Esophagus muscularis mucosa (tissue), 3 donors: ENCODE measurements around the gene EPHB1.

Experiments used
- POLR2A ChIP-seq: fragments of 450-650 bp; IDR thresholded peaks from one replicate; pipeline ENCODE4 v1.6.1; 2017; ENCODE audit warnings: antibody characterized with exemption, moderate library complexity, mild to moderate bottlenecking, low read depth
- TF ChIP-seq, protein P1 (sequence below), 3 experiments: fragments of 200-600 bp in 2 of 3; fragments of 450-650 bp in 1 of 3; sonication (generic) in 2 of 3; IDR thresholded peaks; one replicate each; pipeline ENCODE4 v1.5.1; 2017 to 2019; ENCODE audit warnings: antibody characterized with exemption in 3 of 3, mild to moderate bottlenecking in 2 of 3, moderate library complexity in 1 of 3

DNA sequence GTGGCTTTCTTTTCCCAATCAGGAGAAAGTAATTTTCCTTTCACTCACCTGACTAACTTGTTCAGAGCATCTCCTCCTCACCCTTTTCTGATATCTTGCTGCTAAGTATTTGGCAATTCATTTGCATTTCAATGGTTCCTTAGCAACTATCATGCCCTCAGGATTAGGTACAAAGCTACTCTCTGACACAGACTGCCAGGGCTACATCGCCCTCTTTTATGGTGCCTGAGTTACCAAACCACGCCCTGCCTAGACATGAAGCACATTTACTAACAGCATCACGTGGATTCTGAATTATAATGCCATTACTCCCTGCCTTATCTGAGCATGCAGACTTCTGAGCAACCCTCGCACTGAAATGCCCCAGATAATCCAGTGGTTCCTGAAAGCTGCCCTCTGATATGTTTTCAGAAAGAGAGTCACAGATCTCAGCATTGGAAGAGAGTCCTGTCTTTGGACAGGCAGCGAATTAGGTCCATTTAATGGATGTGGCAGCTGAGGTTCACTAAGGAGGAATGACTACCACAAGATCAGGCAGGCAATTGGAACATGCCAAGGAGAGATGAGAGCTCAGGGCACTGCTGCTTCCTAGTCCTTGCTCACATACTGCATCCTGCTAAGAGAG is 14.5 kb downstream of the EPHB1 start:
- TF ChIP-seq, protein P1, sequence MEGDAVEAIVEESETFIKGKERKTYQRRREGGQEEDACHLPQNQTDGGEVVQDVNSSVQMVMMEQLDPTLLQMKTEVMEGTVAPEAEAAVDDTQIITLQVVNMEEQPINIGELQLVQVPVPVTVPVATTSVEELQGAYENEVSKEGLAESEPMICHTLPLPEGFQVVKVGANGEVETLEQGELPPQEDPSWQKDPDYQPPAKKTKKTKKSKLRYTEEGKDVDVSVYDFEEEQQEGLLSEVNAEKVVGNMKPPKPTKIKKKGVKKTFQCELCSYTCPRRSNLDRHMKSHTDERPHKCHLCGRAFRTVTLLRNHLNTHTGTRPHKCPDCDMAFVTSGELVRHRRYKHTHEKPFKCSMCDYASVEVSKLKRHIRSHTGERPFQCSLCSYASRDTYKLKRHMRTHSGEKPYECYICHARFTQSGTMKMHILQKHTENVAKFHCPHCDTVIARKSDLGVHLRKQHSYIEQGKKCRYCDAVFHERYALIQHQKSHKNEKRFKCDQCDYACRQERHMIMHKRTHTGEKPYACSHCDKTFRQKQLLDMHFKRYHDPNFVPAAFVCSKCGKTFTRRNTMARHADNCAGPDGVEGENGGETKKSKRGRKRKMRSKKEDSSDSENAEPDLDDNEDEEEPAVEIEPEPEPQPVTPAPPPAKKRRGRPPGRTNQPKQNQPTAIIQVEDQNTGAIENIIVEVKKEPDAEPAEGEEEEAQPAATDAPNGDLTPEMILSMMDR (IDR thresholded peaks at IDR 0.05) = no peak
- no peak for TF ChIP-seq POLR2A
